ENCODE measurements around the gene GGA2. TPM values are rescaled to one million over a fixed set of nuclear protein-coding genes. Genes with fewer than 3 reads are reported as not detected.

The GGA2 gene
- total RNA-seq, 1 experiment from 2014 or later, result 26.5 TPM

DNA sequence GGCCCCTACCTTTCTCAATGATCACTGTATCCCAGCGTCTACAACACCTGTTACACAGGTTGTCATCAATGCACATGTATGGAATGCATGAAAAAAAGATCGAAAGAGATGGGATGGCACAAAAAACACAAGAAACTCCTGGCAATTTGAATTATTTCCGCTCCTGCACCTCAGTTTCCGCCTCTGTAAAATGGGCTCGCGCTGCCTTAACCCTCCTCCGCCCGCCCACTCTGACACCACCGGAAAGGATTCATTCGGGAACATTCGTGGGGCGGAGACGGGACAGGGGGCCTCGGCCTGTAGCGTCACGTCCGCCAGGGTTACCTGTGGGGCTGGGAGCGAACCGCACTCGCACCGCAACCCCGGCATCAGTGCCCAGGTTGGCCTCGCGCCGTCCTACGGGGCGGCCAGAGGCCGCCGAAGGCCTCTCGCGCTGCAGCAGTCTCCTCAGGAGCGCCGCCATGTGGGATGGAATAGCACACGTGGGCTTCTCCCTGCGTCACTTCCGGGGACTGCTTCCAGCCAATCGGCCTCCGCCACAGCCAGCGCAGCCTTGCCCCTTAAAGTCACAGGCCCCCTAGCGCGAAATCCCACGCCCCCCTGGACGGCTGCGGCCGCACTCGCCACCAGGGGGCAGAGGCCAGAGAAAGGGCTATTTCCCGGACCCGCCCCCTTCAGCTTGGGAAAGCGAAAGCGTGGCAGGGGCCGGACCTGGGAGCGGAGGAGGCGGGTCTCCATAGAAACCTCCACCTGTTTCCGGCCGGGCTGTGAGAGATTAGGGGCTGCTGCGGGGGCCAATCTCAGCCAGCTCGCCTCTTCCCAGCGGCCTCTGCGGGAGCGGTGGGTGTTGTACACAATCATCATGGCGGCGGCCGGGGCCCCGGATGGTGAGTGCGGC is 46.8 kb upstream of the GGA2 start, which contains the start of the genes EARS2 and UBFD1:
Gene EARS2, minus strand, starts transcription at position 470 of the 898 bp plus-strand sequence. Its CDS starts 7 bp downstream, at position 463.
Gene UBFD1, plus strand, starts transcription at position 847 of the 898 bp plus-strand sequence. Its CDS starts 16 bp downstream, at position 863.
- H3K9me3 ChIP-seq (ENCODE audit: low read length), result no peaks in the 10 kb centered on the region
- peak; percentile 91 for ATAC-seq
- H4K20me1 ChIP-seq (ENCODE audit: low read length), result no peaks in the 10 kb centered on the region; the same call in 1 of the 2 replicates
- no peaks in the 10 kb centered on the region for H3K9me2 ChIP-seq (replicated peaks; ENCODE audit: low read length)
- CTCF ChIA-PET, result interaction anchor here (0.8 kb wide), 1 partner anchor 17 kb away, joined by 4 read pairs; no protein-coding TSS in a partner anchor
- peak within 1 kb of the TSS; percentile 95 for H3K4me2 ChIP-seq (ENCODE audit: low read length)
- TF ChIP-seq EZH2 (IDR thresholded peaks at IDR 0.05; ENCODE audit: low read length, unreplicated experiment) (no peak), CTCF (conservative IDR thresholded peaks at IDR 0.05; ENCODE audit: low read depth, low read length) (peak; percentile 74)
- H3K36me3 ChIP-seq (ENCODE audit: low read depth, low read length), result peaks cover 18% of the 10 kb centered on the region
- peak within 1 kb of the TSS; percentile 96 for H3K4me3 ChIP-seq (ENCODE audit: low read length)
- H2AFZ ChIP-seq (ENCODE audit: low read length), result peak within 1 kb of the TSS; percentile 83
- peaks cover 5% of the 10 kb centered on the region; the same call in 1 of the 2 replicates for H3K4me1 ChIP-seq (ENCODE audit: insufficient read depth, low read length)
- H3K27ac ChIP-seq (ENCODE audit: low read length), result peak within 1 kb of the TSS; percentile 95
- peak; percentile 96 for DNase-seq
- H3K27me3 ChIP-seq (ENCODE audit: low read length), result no peaks in the 10 kb centered on the region
- H3K9ac ChIP-seq (ENCODE audit: low read length), result peak within 1 kb of the TSS; percentile 99
- BruUV-seq (replicated peaks), result TSS peak; percentile 70
- no peaks in the 10 kb centered on the region for H3F3A ChIP-seq (ENCODE audit: low read length, unreplicated experiment)
- POLR2A ChIA-PET (ENCODE audit: unreplicated experiment), result interaction anchor here (0.7 to 1.0 kb wide), 2 partner anchors 17 to 43 kb away, joined by 3 to 6 read pairs; no protein-coding TSS in a partner anchor
- intact Hi-C loops (cut with micrococcal nuclease), result loop anchor here (1.0 to 2.0 kb wide), 3 partner anchors 16 to 172 kb away; partner anchors contain the start of gene GGA2
- peaks cover 43% of the 10 kb centered on the region for H3K79me2 ChIP-seq (ENCODE audit: low read length)

- Histone ChIP-seq H3K4me3 (ENCODE audit: low read length) (no peak overlapping the region), H3K4me1 (ENCODE audit: insufficient read depth, low read length) (peaks cover 5% of the 10 kb centered on the region; the same call in 1 of the 2 replicates), H3K79me2 (ENCODE audit: low read length) (peaks cover 23% of the 10 kb centered on the region), H3K27me3 (ENCODE audit: low read length) (no peaks in the 10 kb centered on the region), H3K9ac (ENCODE audit: low read length) (no peak overlapping the region), H4K20me1 (ENCODE audit: low read length) (no peaks in the 10 kb centered on the region), H3K9me3 (ENCODE audit: low read length) (no peaks in the 10 kb centered on the region), H3K36me3 (ENCODE audit: low read depth, low read length) (peaks cover 5% of the 10 kb centered on the region), H2AFZ (ENCODE audit: low read length) (no peak overlapping the region), H3K9me2 (replicated peaks; ENCODE audit: low read length) (no peaks in the 10 kb centered on the region), H3K27ac (ENCODE audit: low read length) (no peak overlapping the region), H3F3A (ENCODE audit: low read length, unreplicated experiment) (no peaks in the 10 kb centered on the region), H3K4me2 (ENCODE audit: low read length) (no peak overlapping the region)
- DNase-seq (no peak), ATAC-seq (no peak)
- TF ChIP-seq EZH2 (IDR thresholded peaks at IDR 0.05; ENCODE audit: low read length, unreplicated experiment) (no peak), EZH2phosphoT487 (IDR thresholded peaks at IDR 0.05; ENCODE audit: borderline replicate concordance, low read length) (no peak), CTCF (conservative IDR thresholded peaks at IDR 0.05; ENCODE audit: low read depth, low read length) (no peak)
- ChIA-PET CTCF (no interaction called here), POLR2A (ENCODE audit: unreplicated experiment) (no interaction called here)
- intact Hi-C loops (cut with micrococcal nuclease), result no loop called here
- BruUV-seq (replicated peaks), result no TSS peak
Observed at GRCh38 chr16:23554536-23554935, 44.2 kb upstream of the GGA2 start.
